T-helper 17 cell (primary cell): Measurements from ENCODE around the gene KCNIP4. TPM values are rescaled to one million over a fixed set of nuclear protein-coding genes. Genes with fewer than 3 reads are reported as not detected.

Source experiments
- ATAC-seq: fragments of 150-1000 bp; cut with Tn5 transposase; 2 replicates; pipeline ENCODE4 v1.10.0; 2021; ENCODE audit warnings: mild to moderate bottlenecking, moderate library complexity
- DNase-seq, 3 donors: peaks; one replicate each; pipeline versions ENCODE4 v3.0.0 to v3.0.0-alpha.2; 2020 to 2021
- H3K9me3 ChIP-seq: one replicate; pipeline ENCODE4 v1.7.0; 2013; ENCODE audit warnings: low read length, mild to moderate bottlenecking; ENCODE audit not compliant: control insufficient read depth, poor library complexity, severe bottlenecking
- H3K27ac Mint-ChIP-seq: one replicate; pipeline ENCODE4 v1.8.0; 2022; ENCODE audit warnings: mild to moderate bottlenecking, moderate library complexity, mixed read lengths
- H3K27me3 Mint-ChIP-seq: one replicate; pipeline ENCODE4 v1.8.0; 2022; ENCODE audit warnings: mixed read lengths
- H3K36me3 Mint-ChIP-seq: one replicate; pipeline ENCODE4 v1.8.0; 2022; ENCODE audit warnings: low read depth, mixed read lengths
- H3K4me1 Mint-ChIP-seq: one replicate; pipeline ENCODE4 v1.8.0; 2022; ENCODE audit warnings: mild to moderate bottlenecking, mixed read lengths
- H3K4me3 Mint-ChIP-seq: one replicate; pipeline ENCODE4 v1.8.0; 2022; ENCODE audit warnings: mild to moderate bottlenecking, moderate library complexity, mixed read lengths
- total RNA-seq, 4 donors: library from RNA in 2 of 4; stranded (reverse) in 2 of 4; gene quantifications; one replicate each; pipeline ENCODE4 v1.2.3 and lab custom pipeline; 2022 to 2026

Gene KCNIP4
- total RNA-seq, 2 donors from 2014 or later = not detected

GRCh38 chr4:21954916-21955315, 6.3 kb upstream of the KCNIP4 start:
- DNase-seq = no peak
- no peaks in the 10 kb centered on the region for H3K4me1 Mint-ChIP-seq

GRCh38 chr4:21953653-21954052, 5.1 kb upstream of the KCNIP4 start:
- no peaks in the 10 kb centered on the region for H3K27me3 Mint-ChIP-seq
- ATAC-seq (no peak), DNase-seq (no peak)
- no peaks in the 10 kb centered on the region for H3K4me1 Mint-ChIP-seq
- H3K9me3 ChIP-seq = no peaks in the 10 kb centered on the region
- H3K36me3 Mint-ChIP-seq = peaks cover 2% of the 10 kb centered on the region
- H3K27ac Mint-ChIP-seq = no peak overlapping the region
- no peak overlapping the region for H3K4me3 Mint-ChIP-seq

More at GRCh38 chr4:21954916-21955315, 6.3 kb upstream of the KCNIP4 start:
- Mint-ChIP-seq H3K27me3 (no peaks in the 10 kb centered on the region), H3K4me3 (no peak overlapping the region), H3K27ac (no peak overlapping the region), H3K36me3 (peaks cover 2% of the 10 kb centered on the region)
- ATAC-seq = no peak
- H3K9me3 ChIP-seq = no peaks in the 10 kb centered on the region

GRCh38 chr4:21952549-21952948, 4.0 kb upstream of the KCNIP4 start:
- Mint-ChIP-seq H3K36me3 (peaks cover 2% of the 10 kb centered on the region), H3K4me1 (no peaks in the 10 kb centered on the region), H3K4me3 (no peak overlapping the region), H3K27me3 (no peaks in the 10 kb centered on the region), H3K27ac (no peak overlapping the region)
- no peaks in the 10 kb centered on the region for H3K9me3 ChIP-seq
- no peak for ATAC-seq
- DNase-seq = no peak

GRCh38 chr4:21949073-21949457, 493 bp upstream of the KCNIP4 start:
- H3K27me3 Mint-ChIP-seq = peaks cover 4% of the 10 kb centered on the region
- no peaks in the 10 kb centered on the region for H3K9me3 ChIP-seq
- no peaks in the 10 kb centered on the region for H3K4me1 Mint-ChIP-seq
- ATAC-seq (no peak), DNase-seq (no peak)
- no peak overlapping the region for H3K4me3 Mint-ChIP-seq
- H3K36me3 Mint-ChIP-seq = peaks cover 2% of the 10 kb centered on the region
- no peak overlapping the region for H3K27ac Mint-ChIP-seq

GRCh38 chr4:21947791-21948346, 703 bp downstream of the KCNIP4 start:
- H3K36me3 Mint-ChIP-seq = peaks cover 2% of the 10 kb centered on the region
- no peak overlapping the region for H3K27ac Mint-ChIP-seq
- no peaks in the 10 kb centered on the region for H3K4me1 Mint-ChIP-seq
- no peak overlapping the region for H3K4me3 Mint-ChIP-seq
- DNase-seq = no peak
- H3K27me3 Mint-ChIP-seq = peaks cover 4% of the 10 kb centered on the region
- ATAC-seq = no peak
- no peaks in the 10 kb centered on the region for H3K9me3 ChIP-seq

GRCh38 chr4:21946858-21947257, 1.7 kb downstream of the KCNIP4 start:
- ATAC-seq = no peak
- Mint-ChIP-seq H3K27me3 (peaks cover 4% of the 10 kb centered on the region), H3K4me1 (no peaks in the 10 kb centered on the region), H3K27ac (no peak overlapping the region), H3K4me3 (no peak overlapping the region), H3K36me3 (peaks cover 2% of the 10 kb centered on the region)
- H3K9me3 ChIP-seq = no peaks in the 10 kb centered on the region
- DNase-seq = no peak

- DNase-seq = no peak
- Mint-ChIP-seq H3K4me3 (no peak overlapping the region), H3K36me3 (no peaks in the 10 kb centered on the region), H3K4me1 (no peaks in the 10 kb centered on the region), H3K27me3 (no peaks in the 10 kb centered on the region), H3K27ac (no peak overlapping the region)
- H3K9me3 ChIP-seq = no peaks in the 10 kb centered on the region
- no peak for ATAC-seq
Observed at GRCh38 chr4:21921526-21922180, 26.9 kb downstream of the KCNIP4 start.

GRCh38 chr4:21915761-21916160, 32.8 kb downstream of the KCNIP4 start:
- ATAC-seq = no peak
- no peaks in the 10 kb centered on the region for H3K9me3 ChIP-seq
- H3K36me3 Mint-ChIP-seq = no peaks in the 10 kb centered on the region
- no peaks in the 10 kb centered on the region for H3K27me3 Mint-ChIP-seq
- no peak overlapping the region for H3K4me3 Mint-ChIP-seq
- no peaks in the 10 kb centered on the region for H3K4me1 Mint-ChIP-seq
- no peak for DNase-seq
- H3K27ac Mint-ChIP-seq = no peak overlapping the region

- DNase-seq = no peak
Observed at GRCh38 chr4:21901831-21902230, 46.7 kb downstream of the KCNIP4 start.

GRCh38 chr4:21901281-21901680, 47.3 kb downstream of the KCNIP4 start:
- no peak overlapping the region for H3K4me3 Mint-ChIP-seq
- no peaks in the 10 kb centered on the region for H3K27me3 Mint-ChIP-seq
- DNase-seq (no peak), ATAC-seq (no peak)
- no peaks in the 10 kb centered on the region for H3K9me3 ChIP-seq
- H3K27ac Mint-ChIP-seq = no peak overlapping the region
- H3K36me3 Mint-ChIP-seq = no peaks in the 10 kb centered on the region
- no peaks in the 10 kb centered on the region for H3K4me1 Mint-ChIP-seq

More at GRCh38 chr4:21901831-21902230, 46.7 kb downstream of the KCNIP4 start:
- ATAC-seq = no peak
- no peak overlapping the region for H3K4me3 Mint-ChIP-seq
- no peaks in the 10 kb centered on the region for H3K9me3 ChIP-seq
- no peaks in the 10 kb centered on the region for H3K36me3 Mint-ChIP-seq
- no peaks in the 10 kb centered on the region for H3K27me3 Mint-ChIP-seq
- H3K4me1 Mint-ChIP-seq = no peaks in the 10 kb centered on the region
- H3K27ac Mint-ChIP-seq = no peak overlapping the region

- H3K9me3 ChIP-seq = no peaks in the 10 kb centered on the region
- DNase-seq = no peak
- H3K27me3 Mint-ChIP-seq = no peaks in the 10 kb centered on the region
- H3K36me3 Mint-ChIP-seq = no peaks in the 10 kb centered on the region
- no peaks in the 10 kb centered on the region for H3K4me1 Mint-ChIP-seq
- no peak overlapping the region for H3K4me3 Mint-ChIP-seq
- no peak for ATAC-seq
- H3K27ac Mint-ChIP-seq = no peak overlapping the region
Observed at GRCh38 chr4:21900211-21900610, 48.4 kb downstream of the KCNIP4 start.

GRCh38 chr4:21898101-21898500, 50.5 kb downstream of the KCNIP4 start:
- H3K36me3 Mint-ChIP-seq = no peaks in the 10 kb centered on the region
- no peaks in the 10 kb centered on the region for H3K27me3 Mint-ChIP-seq
- H3K4me3 Mint-ChIP-seq = no peak overlapping the region
- DNase-seq (no peak), ATAC-seq (no peak)
- H3K4me1 Mint-ChIP-seq = no peaks in the 10 kb centered on the region
- H3K27ac Mint-ChIP-seq = no peak overlapping the region
- H3K9me3 ChIP-seq = no peaks in the 10 kb centered on the region

- Mint-ChIP-seq H3K36me3 (no peaks in the 10 kb centered on the region), H3K27ac (no peak overlapping the region), H3K27me3 (no peaks in the 10 kb centered on the region), H3K4me3 (no peak overlapping the region), H3K4me1 (no peaks in the 10 kb centered on the region)
- H3K9me3 ChIP-seq = no peaks in the 10 kb centered on the region
- DNase-seq (no peak), ATAC-seq (no peak)
Observed at GRCh38 chr4:21896767-21897166, 51.8 kb downstream of the KCNIP4 start.

- Mint-ChIP-seq H3K27me3 (no peaks in the 10 kb centered on the region), H3K36me3 (no peaks in the 10 kb centered on the region), H3K27ac (no peak overlapping the region), H3K4me3 (no peak overlapping the region), H3K4me1 (no peaks in the 10 kb centered on the region)
- ATAC-seq = no peak
- H3K9me3 ChIP-seq = no peaks in the 10 kb centered on the region
- DNase-seq = no peak
Observed at GRCh38 chr4:21893136-21893535, 55.4 kb downstream of the KCNIP4 start.
